GM18858 (cell line): ENCODE results near the gene CD302.
A peak's percentile ranks its signal among the peaks of the same experiment; 100 is the strongest.
"Not testable (repeated sequence)": the region's sequence is repeated elsewhere in the genome, so short reads cannot be mapped to it uniquely, and the experiment has no call there.

Experiments used
- ATAC-seq: cut with Tn5 transposase; IDR thresholded peaks from one replicate; pipeline ENCODE4 v1.9.1; 2021; ENCODE audit not compliant: unreplicated experiment

The CD302 gene

GRCh38 chr2:159795841-159796690, 1.9 kb downstream of the CD302 start:
- ATAC-seq = no peak

GRCh38 chr2:159793326-159793725, 4.7 kb downstream of the CD302 start:
- no peak for ATAC-seq

DNA sequence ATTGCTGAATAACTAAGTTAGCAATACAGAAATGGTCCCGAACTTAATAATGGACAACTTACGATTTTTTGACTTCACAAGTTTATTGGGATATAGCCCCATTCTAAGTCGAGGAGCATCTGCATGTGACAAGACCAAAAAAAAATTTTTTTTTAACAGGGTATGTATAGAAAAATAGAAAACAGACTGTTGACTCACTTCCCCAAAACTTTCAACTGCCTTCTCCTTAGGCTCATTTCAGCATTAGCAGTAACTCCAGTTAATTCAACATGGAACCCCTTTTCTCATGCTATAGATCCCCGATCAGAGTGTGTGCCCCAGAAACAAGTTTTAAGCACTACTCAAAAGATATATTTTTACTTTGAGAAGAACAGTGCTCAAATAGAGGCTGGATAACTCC, 5.4 kb downstream of the CD302 start:
- ATAC-seq = no peak

DNA sequence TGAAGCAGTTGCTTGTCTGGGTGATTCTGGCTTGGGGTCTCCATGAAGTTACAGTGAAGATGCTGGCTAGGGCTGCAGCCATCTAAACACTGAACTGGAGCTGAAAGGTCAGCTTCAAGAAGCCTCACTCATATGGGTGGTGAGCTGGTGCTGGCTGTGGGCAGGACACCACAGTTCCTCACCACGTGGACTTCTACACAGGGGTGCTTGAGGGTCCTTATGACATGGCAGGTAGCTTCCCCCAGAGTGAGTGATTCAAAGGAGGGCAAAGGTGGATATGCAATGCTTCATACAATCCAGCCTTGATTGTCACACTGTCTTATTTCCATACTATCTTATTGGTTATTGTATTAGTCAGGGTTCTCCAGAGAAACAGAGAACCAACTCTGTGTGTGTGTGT, 6.0 kb downstream of the CD302 start:
- no peak for ATAC-seq

GRCh38 chr2:159790323-159790722, 7.7 kb downstream of the CD302 start:
- peak; percentile 48 for ATAC-seq

DNA sequence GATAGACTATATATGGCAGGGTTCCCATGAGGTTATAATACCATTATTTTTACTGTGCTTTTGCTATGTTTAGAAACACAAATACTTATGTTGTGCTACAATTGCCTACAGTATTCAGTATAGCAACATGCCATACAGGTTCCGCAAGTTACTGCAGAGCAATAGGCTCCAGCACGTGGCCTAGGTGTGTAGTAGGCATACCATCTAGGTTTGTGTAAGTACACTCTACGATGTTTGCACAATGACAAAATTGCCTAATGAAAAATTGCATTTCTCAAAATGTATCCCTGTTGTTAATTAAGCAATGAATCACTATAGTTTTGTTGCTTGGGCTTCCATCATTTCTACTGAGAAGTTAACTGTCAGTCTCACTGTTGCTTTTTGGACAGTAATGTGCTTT, 9.8 kb downstream of the CD302 start:
- ATAC-seq = no peak

DNA sequence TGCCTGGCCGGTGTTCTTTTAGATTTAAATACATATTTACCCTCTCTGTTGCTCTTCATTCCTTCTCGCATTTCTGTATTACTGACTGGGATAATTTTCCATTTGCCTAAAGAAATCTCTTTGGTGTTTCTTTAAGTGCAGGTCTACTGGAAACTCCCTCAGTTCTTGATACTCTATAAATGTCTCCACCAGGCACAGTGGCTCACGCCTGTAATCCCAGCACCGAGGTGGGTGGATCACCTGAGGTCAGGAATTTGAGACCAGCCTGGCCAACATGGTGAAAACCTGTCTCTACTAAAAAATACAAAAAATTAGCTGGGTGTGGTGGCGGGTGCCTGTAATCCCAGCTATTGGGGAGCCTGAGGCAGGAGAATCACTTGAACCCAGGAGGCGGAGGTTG, 10.4 kb downstream of the CD302 start:
- ATAC-seq = not testable (repeated sequence)

DNA sequence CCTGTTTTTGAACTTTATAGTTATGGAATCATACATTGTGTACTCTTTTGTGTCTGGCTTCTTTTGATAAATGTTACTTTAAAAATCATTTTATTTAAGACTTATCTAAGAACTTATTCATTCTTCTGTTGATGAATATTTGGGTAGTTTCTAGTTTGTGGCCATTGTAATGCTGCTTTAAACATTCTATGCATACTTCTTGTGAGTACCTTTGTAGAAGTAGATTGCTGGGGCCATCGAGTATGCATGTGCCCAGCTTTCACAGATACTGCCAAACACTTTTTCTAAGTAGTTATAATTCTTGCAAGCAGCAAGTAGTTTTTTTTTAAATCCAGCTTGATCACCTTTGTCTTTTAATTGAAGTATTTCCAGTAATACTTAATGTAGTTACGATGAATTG, 11.1 kb downstream of the CD302 start:
- ATAC-seq = no peak

DNA sequence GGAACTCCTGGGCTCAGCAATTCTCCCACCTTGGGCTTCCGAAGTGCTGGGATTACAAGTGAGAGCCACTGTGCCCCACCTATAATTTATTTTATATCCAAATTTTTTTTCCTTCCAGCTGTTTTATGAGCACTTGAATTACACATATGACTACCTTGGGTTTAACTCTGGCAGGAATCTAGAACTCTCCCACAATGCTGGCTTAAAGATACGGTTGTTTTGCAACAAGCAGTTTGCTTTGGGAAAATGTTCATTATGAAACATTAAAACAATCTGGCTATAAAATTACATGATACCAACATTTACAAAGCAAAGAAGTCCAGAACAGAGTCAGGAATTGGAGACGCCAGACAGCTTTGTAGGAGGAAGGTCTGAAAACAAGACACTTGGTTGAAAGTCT, 12.8 kb downstream of the CD302 start:
- ATAC-seq = no peak

GRCh38 chr2:159784744-159785143, 13.3 kb downstream of the CD302 start:
- not testable (repeated sequence) for ATAC-seq

DNA sequence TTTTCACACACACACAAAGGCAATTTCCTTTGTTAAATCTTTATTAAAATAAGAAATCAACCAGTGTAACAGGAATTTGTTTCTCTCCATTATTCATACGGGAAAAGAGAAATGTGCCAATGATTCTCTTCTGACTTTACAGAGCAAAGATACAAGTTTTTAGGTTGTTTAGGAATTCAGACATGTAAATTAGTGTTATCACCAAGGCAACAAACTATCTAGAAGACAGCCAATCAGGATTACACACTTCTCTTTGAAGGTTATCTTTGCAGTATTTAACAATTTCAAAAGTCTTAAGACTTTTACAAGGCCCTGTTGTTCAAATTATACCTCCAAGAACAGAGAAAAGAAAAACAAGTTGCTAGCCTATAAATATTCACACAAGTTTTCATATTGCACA, 14.5 kb downstream of the CD302 start:
- ATAC-seq = no peak

DNA sequence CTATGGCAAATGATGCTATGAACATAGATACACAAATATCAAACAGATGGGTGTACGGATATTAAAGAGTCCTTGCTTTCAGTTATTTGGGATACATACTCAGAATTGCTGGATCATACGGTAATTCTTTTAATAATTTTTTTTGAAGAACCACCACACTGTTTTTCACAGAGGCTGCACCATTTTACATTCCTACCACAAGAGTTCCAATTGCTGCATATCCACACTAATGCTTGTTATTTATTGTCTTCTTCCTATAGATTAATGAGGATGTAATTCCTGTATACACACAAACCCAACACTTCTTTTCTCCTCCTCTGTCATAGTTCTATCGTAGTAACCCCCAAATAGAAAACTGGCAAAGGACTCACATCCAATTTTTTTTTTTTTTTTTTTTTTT, 21.7 kb downstream of the CD302 start:
- no peak for ATAC-seq

GRCh38 chr2:159775021-159775420, 23.0 kb downstream of the CD302 start:
- no peak for ATAC-seq

DNA sequence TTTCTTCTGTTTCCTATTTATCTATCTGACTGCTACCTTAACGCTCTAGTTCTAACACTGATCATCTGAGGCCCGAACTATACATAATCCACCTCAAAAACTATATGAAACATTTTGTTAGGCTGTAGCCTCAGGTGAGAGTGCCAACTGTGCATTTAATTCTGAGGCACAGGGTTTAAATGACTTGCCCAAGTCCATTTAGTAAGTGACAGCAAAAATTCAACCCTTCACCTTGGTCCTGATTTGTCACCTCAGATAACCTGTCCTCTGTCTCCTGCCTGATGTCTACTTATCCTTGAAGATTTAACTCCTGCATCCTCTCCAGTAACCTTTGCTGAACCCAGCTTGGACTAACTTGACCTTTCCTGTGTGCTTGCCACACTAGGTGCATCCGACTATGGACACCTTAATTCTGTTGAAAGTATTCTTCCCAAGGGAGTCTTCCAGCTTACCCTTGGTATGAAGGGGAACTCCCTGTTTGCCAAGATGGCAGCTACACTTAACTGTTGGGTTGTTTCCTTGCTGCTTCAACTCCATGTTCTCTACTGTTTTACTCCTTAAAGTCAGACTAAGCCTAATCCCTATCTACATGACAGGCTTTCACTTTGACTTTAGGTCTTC, 23.5 kb downstream of the CD302 start:
- ATAC-seq = no peak

GRCh38 chr2:159773886-159774285, 24.1 kb downstream of the CD302 start:
- ATAC-seq = no peak

DNA sequence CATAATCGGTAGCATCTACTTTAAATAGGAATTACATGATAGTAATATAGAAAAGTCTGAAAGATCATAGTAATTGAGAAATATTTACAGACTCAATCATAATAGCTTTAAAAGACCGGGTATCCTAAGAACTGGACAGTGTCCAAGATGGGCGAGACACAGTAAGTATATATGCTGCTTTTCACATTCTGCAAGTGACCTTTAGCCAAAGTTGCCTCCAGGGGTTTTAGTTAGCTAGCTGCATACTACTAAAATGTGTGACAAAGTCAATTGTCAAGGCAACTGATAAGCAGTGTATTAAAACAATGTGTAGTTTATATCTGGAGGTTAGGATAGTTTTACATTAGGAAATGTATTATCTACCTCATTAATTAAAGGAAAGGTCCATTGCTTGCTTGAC, 24.6 kb downstream of the CD302 start:
- ATAC-seq = no peak

- ATAC-seq = no peak
Measured at GRCh38 chr2:159769147-159769546, 28.9 kb downstream of the CD302 start.

DNA sequence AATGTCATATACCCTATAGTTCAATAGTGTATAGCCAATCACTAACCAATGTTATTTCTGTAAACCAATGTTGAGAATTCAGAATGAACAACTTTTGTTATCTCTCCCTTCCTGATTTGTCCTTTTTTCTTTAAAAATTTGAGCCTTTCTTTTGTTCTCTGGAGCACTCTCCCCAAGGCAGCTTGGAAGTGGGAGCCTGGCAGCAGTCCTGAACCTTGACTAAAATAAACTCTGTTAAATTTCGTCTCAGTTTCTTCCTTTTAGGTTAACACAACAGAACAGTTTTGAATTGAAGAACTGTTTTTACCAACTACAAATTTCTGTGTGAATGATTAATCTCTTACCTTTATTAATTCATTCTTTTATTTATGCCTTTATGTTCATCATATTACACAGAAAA, 35.9 kb downstream of the CD302 start:
- ATAC-seq = no peak

- no peak for ATAC-seq
Measured at GRCh38 chr2:159760326-159760725, 37.7 kb downstream of the CD302 start.

GRCh38 chr2:159759577-159759976, 38.4 kb downstream of the CD302 start:
- ATAC-seq = no peak

DNA sequence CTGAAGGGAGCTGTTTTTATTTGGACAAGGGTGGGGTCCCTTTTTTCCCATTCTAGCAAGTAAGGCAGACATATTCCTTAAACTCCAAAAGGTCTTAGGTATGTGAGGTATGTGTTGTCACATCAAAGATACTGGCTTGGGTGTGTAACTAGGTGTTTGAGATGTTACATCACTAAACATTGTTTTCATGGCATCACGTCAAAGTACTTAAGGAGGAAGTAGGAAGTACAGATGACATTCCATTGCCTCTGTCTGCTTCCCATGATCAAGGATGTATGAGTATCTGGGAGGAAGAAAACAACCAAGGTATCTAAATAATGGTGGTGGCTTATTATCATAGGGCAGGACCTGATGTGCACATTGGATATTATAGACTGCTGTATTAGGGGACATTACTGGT, 39.3 kb downstream of the CD302 start:
- ATAC-seq = no peak

- no peak for ATAC-seq
Measured at GRCh38 chr2:159758239-159758638, 39.8 kb downstream of the CD302 start.

GRCh38 chr2:159755788-159756187, 42.2 kb downstream of the CD302 start:
- no peak for ATAC-seq
